Type B pancreatic cell (in vitro differentiated cells): ENCODE measurements around the gene LSM14A. TPM values are rescaled to one million over a fixed set of nuclear protein-coding genes. Genes with fewer than 3 reads are reported as not detected.
"Not testable (repeated sequence)": the region's sequence is repeated elsewhere in the genome, so short reads cannot be mapped to it uniquely, and the experiment has no call there.

Source experiments
- DNase-seq: peaks from one replicate; pipeline ENCODE4 v3.0.0; 2021; ENCODE audit warnings: mixed read lengths; ENCODE audit not compliant: unreplicated experiment; ENCODE audit errors: extremely low spot score
- H3K27ac Mint-ChIP-seq: 2 replicates; pipeline ENCODE4 v1.8.0; 2021; ENCODE audit warnings: mild to moderate bottlenecking, mixed read lengths
- H3K27me3 Mint-ChIP-seq: 2 replicates; pipeline ENCODE4 v1.8.0; 2021; ENCODE audit warnings: mixed read lengths
- H3K36me3 Mint-ChIP-seq: 2 replicates; pipeline ENCODE4 v1.8.0; 2021; ENCODE audit warnings: mixed read lengths
- H3K4me1 Mint-ChIP-seq: one replicate; pipeline ENCODE4 v1.8.0; 2021; ENCODE audit warnings: mixed read lengths; ENCODE audit not compliant: unreplicated experiment
- H3K4me3 Mint-ChIP-seq: 2 replicates; pipeline ENCODE4 v1.8.0; 2021; ENCODE audit warnings: mild to moderate bottlenecking, mixed read lengths
- H3K9me3 Mint-ChIP-seq: 2 replicates; pipeline ENCODE4 v1.8.0; 2021; ENCODE audit warnings: mixed read lengths
- CTCF ChIP-seq: fragments of 200-600 bp; sonication (generic); conservative IDR thresholded peaks from 2 replicates; pipeline ENCODE4 v1.5.0; 2021; ENCODE audit warnings: antibody characterized with exemption, mild to moderate bottlenecking
- total RNA-seq: library from RNA; stranded (reverse); gene quantifications from 2 replicates; pipeline ENCODE4 v1.2.1, GENCODE V29; 2021; ENCODE audit warnings: low replicate concordance

Gene LSM14A
- total RNA-seq, 1 donor from 2014 or later, result 112 TPM

- DNase-seq, result no peak
- H3K27ac Mint-ChIP-seq, result no peak overlapping the region
Measured at GRCh38 chr19:34215666-34216038, 43.3 kb downstream of the LSM14A start.

GRCh38 chr19:34216745-34217219 is 44.5 kb downstream of the LSM14A start:
- not testable (repeated sequence) for H3K9me3 Mint-ChIP-seq, H3K4me3 Mint-ChIP-seq, H3K4me1 Mint-ChIP-seq, H3K27ac Mint-ChIP-seq, DNase-seq, H3K27me3 Mint-ChIP-seq
- peaks cover 36% of the 10 kb centered on the region for H3K36me3 Mint-ChIP-seq

More at GRCh38 chr19:34215666-34216038, 43.3 kb downstream of the LSM14A start:
- Mint-ChIP-seq H3K27me3 (no peaks in the 10 kb centered on the region), H3K9me3 (no peaks in the 10 kb centered on the region), H3K4me1 (no peaks in the 10 kb centered on the region), H3K4me3 (no peak overlapping the region), H3K36me3 (peaks cover 29% of the 10 kb centered on the region)
- no peak for TF ChIP-seq CTCF

DNA sequence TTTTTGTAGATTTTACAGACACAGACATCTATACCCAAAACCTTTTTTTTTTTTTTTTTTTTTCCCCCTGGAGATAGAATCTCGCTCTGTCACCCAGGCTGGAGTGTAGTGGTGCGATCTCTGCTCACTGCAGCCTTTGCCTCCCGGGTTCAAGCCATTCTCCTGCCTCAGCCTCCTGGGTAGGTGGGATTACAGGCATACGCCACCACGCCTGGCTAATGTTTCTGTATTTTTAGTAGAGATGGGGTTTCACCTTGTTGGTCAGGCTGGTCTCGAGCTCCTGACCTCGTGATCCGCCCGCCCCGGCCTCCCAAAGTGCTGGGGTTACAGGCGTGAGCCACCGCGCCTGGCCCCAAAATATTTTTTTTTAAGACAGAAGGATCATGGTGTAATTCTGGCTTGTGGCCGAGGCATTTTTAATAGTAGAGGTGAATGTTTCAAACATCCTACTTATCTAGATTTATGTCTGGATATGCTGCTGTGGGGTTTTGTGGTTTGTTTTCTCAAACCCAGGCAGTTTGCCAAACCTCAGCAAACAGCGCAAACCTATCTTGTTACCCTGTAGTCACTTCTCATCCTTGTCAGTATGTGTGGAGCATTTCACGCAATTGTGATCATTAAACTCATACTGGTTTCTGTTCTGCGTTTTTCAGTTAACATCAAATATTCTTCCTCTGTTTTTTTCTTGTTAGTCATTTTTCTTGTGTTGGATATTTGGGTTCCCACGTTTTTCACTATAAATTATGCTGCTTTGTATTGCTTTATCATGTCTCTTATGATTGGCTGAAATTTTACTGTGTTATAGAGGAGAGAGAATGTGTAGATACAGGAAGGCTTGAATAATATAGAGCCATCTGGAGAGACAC is 45.9 kb downstream of the LSM14A start:
- Mint-ChIP-seq H3K27me3 (no peaks in the 10 kb centered on the region), H3K9me3 (no peaks in the 10 kb centered on the region), H3K36me3 (peaks cover 46% of the 10 kb centered on the region), H3K27ac (no peak overlapping the region), H3K4me3 (no peak overlapping the region), H3K4me1 (no peaks in the 10 kb centered on the region)
- DNase-seq, result no peak
- TF ChIP-seq CTCF, result no peak

GRCh38 chr19:34218818-34219164 is 46.5 kb downstream of the LSM14A start:
- no peak for TF ChIP-seq CTCF
- Mint-ChIP-seq H3K36me3 (peaks cover 51% of the 10 kb centered on the region), H3K27me3 (no peaks in the 10 kb centered on the region), H3K4me1 (no peaks in the 10 kb centered on the region), H3K9me3 (no peaks in the 10 kb centered on the region), H3K4me3 (no peak overlapping the region), H3K27ac (no peak overlapping the region)
- no peak for DNase-seq

GRCh38 chr19:34220472-34221063 is 48.3 kb downstream of the LSM14A start:
- peaks cover 59% of the 10 kb centered on the region for H3K36me3 Mint-ChIP-seq
- H3K27me3 Mint-ChIP-seq, result no peaks in the 10 kb centered on the region
- H3K4me1 Mint-ChIP-seq, result no peaks in the 10 kb centered on the region
- no peak for DNase-seq
- H3K4me3 Mint-ChIP-seq, result no peak overlapping the region
- peak; percentile 80 for TF ChIP-seq CTCF
- peak overlapping the region; percentile 66 for H3K27ac Mint-ChIP-seq
- no peaks in the 10 kb centered on the region for H3K9me3 Mint-ChIP-seq

- peaks cover 58% of the 10 kb centered on the region for H3K36me3 Mint-ChIP-seq
- no peak for TF ChIP-seq CTCF
- no peak overlapping the region for H3K27ac Mint-ChIP-seq
- no peak overlapping the region for H3K4me3 Mint-ChIP-seq
- no peaks in the 10 kb centered on the region for H3K9me3 Mint-ChIP-seq
- no peaks in the 10 kb centered on the region for H3K4me1 Mint-ChIP-seq
- H3K27me3 Mint-ChIP-seq, result no peaks in the 10 kb centered on the region
- DNase-seq, result no peak
Measured at GRCh38 chr19:34222386-34222785, 50.1 kb downstream of the LSM14A start.
